Smooth muscle cell (in vitro differentiated cells): ENCODE data around the gene RAC2. TPM values are rescaled to one million over a fixed set of nuclear protein-coding genes. Genes with fewer than 3 reads are reported as not detected.

ENCODE experiments used
- DNase-seq: peaks from one replicate; lab custom pipeline; 2025; ENCODE audit not compliant: unreplicated experiment; lab: John Stamatoyannopoulos, UW
- H2AFZ ChIP-seq: fragments of 200-600 bp; sonication (generic); 2 replicates; pipeline ENCODE4 v1.6.0; 2016; ENCODE audit warnings: antibody characterized with exemption, low read depth, mild to moderate bottlenecking
- H3F3A ChIP-seq: fragments of 200-600 bp; sonication (generic); 2 replicates; pipeline ENCODE4 v1.6.0; 2017; ENCODE audit warnings: antibody characterized with exemption, low read depth
- H3K27ac ChIP-seq: fragments of 200-600 bp; sonication (generic); 2 replicates; pipeline ENCODE4 v1.5.1; 2016; ENCODE audit warnings: low read depth, mild to moderate bottlenecking
- H3K27me3 ChIP-seq: fragments of 200-600 bp; sonication (generic); 2 replicates; pipeline ENCODE4 v1.6.1; 2016; ENCODE audit warnings: low read depth, mild to moderate bottlenecking
- H3K36me3 ChIP-seq: fragments of 200-600 bp; sonication (generic); 2 replicates; pipeline ENCODE4 v1.5.1; 2016; ENCODE audit warnings: low read depth
- H3K4me1 ChIP-seq: fragments of 200-600 bp; sonication (generic); 2 replicates; pipeline ENCODE4 v1.5.1; 2016; ENCODE audit warnings: low read depth
- H3K4me2 ChIP-seq: fragments of 200-600 bp; sonication (generic); 2 replicates; pipeline ENCODE4 v1.6.0; 2016; ENCODE audit warnings: mild to moderate bottlenecking
- H3K4me3 ChIP-seq: fragments of 200-600 bp; sonication (generic); 2 replicates; pipeline ENCODE4 v1.5.1; 2016; ENCODE audit warnings: mild to moderate bottlenecking
- H3K79me2 ChIP-seq: fragments of 200-600 bp; sonication (generic); 2 replicates; pipeline ENCODE4 v1.6.0; 2016; ENCODE audit warnings: low read depth, mild to moderate bottlenecking
- H3K9ac ChIP-seq: fragments of 200-600 bp; sonication (generic); 2 replicates; pipeline ENCODE4 v1.6.0; 2016; ENCODE audit warnings: low read depth
- H3K9me3 ChIP-seq: fragments of 200-600 bp; sonication (generic); replicated peaks from 2 replicates; pipeline ENCODE4 v1.5.1; 2016; ENCODE audit warnings: low read depth
- H4K20me1 ChIP-seq: fragments of 200-600 bp; sonication (generic); 2 replicates; pipeline ENCODE4 v1.6.0; 2016; ENCODE audit warnings: low read depth
- WGBS: methylation state at CpG from one replicate; pipeline ENCODE4 v1.1.7; 2016; ENCODE audit warnings: low lambda C conversion rate; 5-methylcytosine and 5-hydroxymethylcytosine counted together
- polyA plus RNA-seq: library from polyadenylated mRNA; unstranded; fragments of >200 nt; fragmentation: Nextera tagmentation; extraction: Ambion mirVana; gene quantifications from 2 replicates; pipeline ENCODE4 v1.2.1, GENCODE V29; 2016
- total RNA-seq: library from RNA; depleted of rRNA; stranded (reverse); fragments of >200 nt; gene quantifications from 2 replicates; pipeline ENCODE4 v1.2.3, GENCODE V29; 2014
- TF ChIP-seq, protein P1 (sequence below): fragments of 200-600 bp; sonication (generic); IDR thresholded peaks from 2 replicates; pipeline ENCODE4 v1.5.1; 2017; ENCODE audit warnings: borderline replicate concordance, mild to moderate bottlenecking, antibody characterized with exemption; ENCODE audit not compliant: insufficient read depth, poor library complexity, severe bottlenecking

RAC2 gene
- total and polyA plus RNA-seq, 2 experiments from 2014 or later = 3.6 to 4.0 TPM

DNA sequence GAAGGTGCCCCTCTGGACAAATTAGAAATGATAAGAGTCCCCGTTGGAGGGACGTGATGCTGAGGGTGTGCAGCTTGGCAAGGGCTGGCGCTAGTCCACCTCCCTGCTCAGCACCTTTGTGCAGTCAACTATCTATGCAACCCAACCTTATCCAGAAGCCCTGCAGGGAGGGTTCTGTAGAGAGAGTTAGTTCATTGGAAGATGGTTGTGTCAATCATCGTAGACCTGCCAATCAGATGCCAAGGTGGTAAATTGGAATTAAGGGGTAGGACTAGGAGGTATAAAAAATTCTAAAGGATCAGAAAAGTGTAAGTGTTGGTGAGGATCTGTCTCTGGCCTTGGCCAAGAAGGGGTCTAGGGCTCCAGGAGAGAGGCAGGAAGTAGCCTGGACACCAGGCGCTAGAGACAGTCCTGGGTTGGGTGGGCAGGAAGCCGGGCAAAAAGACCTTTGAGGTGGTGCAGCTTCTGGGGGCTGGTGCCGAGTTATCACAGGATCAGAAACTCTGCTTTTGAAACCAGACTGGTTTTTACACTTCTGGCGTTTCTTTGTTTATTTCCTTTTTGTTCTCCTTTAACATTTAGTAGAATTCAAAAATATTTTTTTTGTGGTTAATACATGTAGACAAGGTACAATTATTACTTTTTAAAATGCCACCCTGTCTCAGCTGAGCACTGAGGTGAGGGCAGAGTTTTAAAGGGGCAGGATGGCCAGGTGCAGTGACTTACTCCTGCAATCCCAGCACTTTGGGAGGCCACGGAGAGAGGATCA lies 57.7 kb downstream of the RAC2 start:
- Histone ChIP-seq H3K79me2 (no peaks in the 10 kb centered on the region), H3K9ac (no peak overlapping the region), H2AFZ (no peak overlapping the region), H3K27me3 (no peaks in the 10 kb centered on the region), H3K27ac (peak overlapping the region; percentile 80), H3F3A (no peaks in the 10 kb centered on the region), H3K36me3 (no peaks in the 10 kb centered on the region), H4K20me1 (no peaks in the 10 kb centered on the region), H3K4me1 (peaks cover 35% of the 10 kb centered on the region), H3K4me3 (no peak overlapping the region), H3K4me2 (peak overlapping the region; percentile 80), H3K9me3 (no peaks in the 10 kb centered on the region)
- no peak for DNase-seq
- WGBS = 76% methylated on average over 9 of the region's 9 CpGs
- TF ChIP-seq, protein P1, sequence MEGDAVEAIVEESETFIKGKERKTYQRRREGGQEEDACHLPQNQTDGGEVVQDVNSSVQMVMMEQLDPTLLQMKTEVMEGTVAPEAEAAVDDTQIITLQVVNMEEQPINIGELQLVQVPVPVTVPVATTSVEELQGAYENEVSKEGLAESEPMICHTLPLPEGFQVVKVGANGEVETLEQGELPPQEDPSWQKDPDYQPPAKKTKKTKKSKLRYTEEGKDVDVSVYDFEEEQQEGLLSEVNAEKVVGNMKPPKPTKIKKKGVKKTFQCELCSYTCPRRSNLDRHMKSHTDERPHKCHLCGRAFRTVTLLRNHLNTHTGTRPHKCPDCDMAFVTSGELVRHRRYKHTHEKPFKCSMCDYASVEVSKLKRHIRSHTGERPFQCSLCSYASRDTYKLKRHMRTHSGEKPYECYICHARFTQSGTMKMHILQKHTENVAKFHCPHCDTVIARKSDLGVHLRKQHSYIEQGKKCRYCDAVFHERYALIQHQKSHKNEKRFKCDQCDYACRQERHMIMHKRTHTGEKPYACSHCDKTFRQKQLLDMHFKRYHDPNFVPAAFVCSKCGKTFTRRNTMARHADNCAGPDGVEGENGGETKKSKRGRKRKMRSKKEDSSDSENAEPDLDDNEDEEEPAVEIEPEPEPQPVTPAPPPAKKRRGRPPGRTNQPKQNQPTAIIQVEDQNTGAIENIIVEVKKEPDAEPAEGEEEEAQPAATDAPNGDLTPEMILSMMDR = no peak

DNA sequence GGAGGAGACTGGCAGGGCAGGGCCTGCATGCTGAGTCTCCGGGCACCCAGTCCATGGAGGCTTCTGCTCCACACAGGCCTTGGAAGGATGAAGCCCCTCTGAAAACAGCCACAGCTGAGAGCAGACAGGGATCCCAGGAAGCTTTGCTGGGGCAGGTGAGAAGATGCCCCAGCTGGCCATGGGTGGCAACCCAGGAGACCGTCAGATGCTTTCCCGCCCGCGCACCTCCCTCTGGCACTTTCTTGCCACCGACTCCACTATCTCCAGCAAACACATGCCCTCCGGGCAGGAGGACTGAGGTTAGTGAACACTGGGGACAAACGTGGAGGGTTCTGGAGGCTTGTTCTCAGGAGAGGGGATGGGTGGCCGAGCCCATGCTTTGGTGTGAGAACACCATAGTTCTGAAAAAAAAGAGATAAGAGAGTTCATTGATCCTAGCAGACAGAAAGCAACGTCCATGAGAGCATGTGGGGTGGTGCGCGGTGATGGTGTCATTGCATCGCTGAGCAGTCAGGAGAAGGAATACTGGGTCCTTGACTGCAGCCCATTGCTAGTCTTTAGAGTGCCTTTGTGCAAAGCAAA lies 58.3 kb downstream of the RAC2 start:
- no peaks in the 10 kb centered on the region for H4K20me1 ChIP-seq
- H2AFZ ChIP-seq = no peak overlapping the region
- peaks cover 35% of the 10 kb centered on the region for H3K4me1 ChIP-seq
- 93% methylated on average over 13 of the region's 13 CpGs for WGBS
- TF ChIP-seq, protein P1 = no peak
- no peak overlapping the region for H3K4me3 ChIP-seq
- no peak overlapping the region for H3K27ac ChIP-seq
- no peak overlapping the region for H3K9ac ChIP-seq
- H3K27me3 ChIP-seq = no peaks in the 10 kb centered on the region
- no peak overlapping the region for H3K4me2 ChIP-seq
- no peaks in the 10 kb centered on the region for H3K36me3 ChIP-seq
- H3K79me2 ChIP-seq = no peaks in the 10 kb centered on the region
- no peaks in the 10 kb centered on the region for H3F3A ChIP-seq
- no peak for DNase-seq
- no peaks in the 10 kb centered on the region for H3K9me3 ChIP-seq

- no peak overlapping the region for H3K9ac ChIP-seq
- TF ChIP-seq, protein P1 = no peak
- H3K4me1 ChIP-seq = peaks cover 31% of the 10 kb centered on the region
- DNase-seq = no peak
- no peak overlapping the region for H3K27ac ChIP-seq
- no peak overlapping the region for H3K4me2 ChIP-seq
- no peaks in the 10 kb centered on the region for H3F3A ChIP-seq
- H3K36me3 ChIP-seq = no peaks in the 10 kb centered on the region
- H3K9me3 ChIP-seq = no peaks in the 10 kb centered on the region
- no peak overlapping the region for H3K4me3 ChIP-seq
- H3K27me3 ChIP-seq = no peaks in the 10 kb centered on the region
- H3K79me2 ChIP-seq = no peaks in the 10 kb centered on the region
- H2AFZ ChIP-seq = no peak overlapping the region
- WGBS = 92% methylated on average over 18 of the region's 18 CpGs
- H4K20me1 ChIP-seq = no peaks in the 10 kb centered on the region
Observed at GRCh38 chr22:37184816-37185541, 59.1 kb downstream of the RAC2 start.
